CD14-positive monocyte (primary cell): ENCODE data around the gene EXD3. TPM values are rescaled to one million over a fixed set of nuclear protein-coding genes. Genes with fewer than 3 reads are reported as not detected.
A peak's percentile ranks its signal among the peaks of the same experiment; 100 is the strongest.

Source experiments
- DNase-seq, 3 donors: peaks; one replicate each; pipeline ENCODE4 v3.0.0-alpha.2; 2011 to 2022
- H2AFZ ChIP-seq: 2 replicates; pipeline ENCODE4 v1.6.0; 2012; ENCODE audit warnings: mild to moderate bottlenecking, low read depth, low read length, inconsistent platforms; ENCODE audit not compliant: insufficient read depth, poor library complexity, severe bottlenecking
- H3K27ac ChIP-seq, 2 donors: 1 replicate in 1 of 2; 2 replicates in 1 of 2; pipeline ENCODE4 v1.5.1; 2012 to 2013; ENCODE audit warnings: low read length in 2 of 2, control low read depth in 1 of 2, inconsistent platforms in 1 of 2, low read depth in 1 of 2, mild to moderate bottlenecking in 1 of 2
- H3K27me3 ChIP-seq, 2 donors: one replicate each; pipeline versions ENCODE4 v1.6.0 to v1.6.1; 2011 to 2013; ENCODE audit warnings: low read length in 2 of 2; ENCODE audit not compliant: control insufficient read depth in 2 of 2, insufficient read depth in 2 of 2
- H3K36me3 ChIP-seq, 2 donors: replicated peaks in 1 of 2; 1 replicate in 1 of 2; 2 replicates in 1 of 2; pipeline versions ENCODE4 v1.5.1 to v1.6.1; 2012 to 2013; ENCODE audit warnings: low read length in 2 of 2, control low read depth in 1 of 2, inconsistent platforms in 1 of 2, mild to moderate bottlenecking in 1 of 2; ENCODE audit not compliant: insufficient read depth in 2 of 2, control insufficient read depth in 1 of 2
- H3K4me1 ChIP-seq, 2 donors: 1 replicate in 1 of 2; 2 replicates in 1 of 2; pipeline versions ENCODE4 v1.5.1 to v1.6.1; 2012 to 2013; ENCODE audit warnings: low read length in 2 of 2, control low read depth in 1 of 2, inconsistent platforms in 1 of 2, mild to moderate bottlenecking in 1 of 2, moderate library complexity in 1 of 2; ENCODE audit not compliant: insufficient read depth in 2 of 2, control insufficient read depth in 1 of 2
- H3K4me2 ChIP-seq: replicated peaks from 2 replicates; pipeline ENCODE3; 2012; ENCODE audit warnings: low read length, moderate library complexity, mild to moderate bottlenecking; ENCODE audit not compliant: poor library complexity, severe bottlenecking; ENCODE audit errors: extremely low read depth
- H3K4me3 ChIP-seq, 3 experiments: fragments of 200-600 bp in 1 of 3; sonication (generic) in 1 of 3; replicated peaks in 1 of 3; 1 replicate in 2 of 3; 2 replicates in 1 of 3; pipeline ENCODE4 v1.5.1; 2011 to 2013; ENCODE audit warnings: low read length in 3 of 3, mild to moderate bottlenecking in 3 of 3, control low read depth in 2 of 3, low read depth in 2 of 3, inconsistent platforms in 1 of 3, moderate library complexity in 1 of 3
- H3K79me2 ChIP-seq: 2 replicates; pipeline ENCODE4 v1.6.0; 2012; ENCODE audit warnings: mild to moderate bottlenecking, control low read depth, inconsistent platforms, low read length, moderate library complexity; ENCODE audit not compliant: insufficient read depth
- H3K9ac ChIP-seq: 2 replicates; pipeline ENCODE4 v1.6.0; 2017; ENCODE audit warnings: low read length, mild to moderate bottlenecking; ENCODE audit not compliant: insufficient read depth, poor library complexity, severe bottlenecking
- H3K9me3 ChIP-seq, 2 donors: replicated peaks in 1 of 2; 1 replicate in 1 of 2; 2 replicates in 1 of 2; pipeline versions ENCODE4 v1.5.1 to v1.6.1; 2012 to 2013; ENCODE audit warnings: low read length in 2 of 2, control low read depth in 1 of 2; ENCODE audit not compliant: control insufficient read depth in 1 of 2, insufficient read depth in 1 of 2
- H4K20me1 ChIP-seq: 2 replicates; pipeline ENCODE4 v1.6.0; 2012; ENCODE audit warnings: mild to moderate bottlenecking, low read length, control low read depth, moderate library complexity; ENCODE audit not compliant: insufficient read depth
- H3K27ac Mint-ChIP-seq, 7 donors: one replicate each; pipeline ENCODE4 v1.8.0; 2020; ENCODE audit warnings: mild to moderate bottlenecking in 7 of 7, mixed read lengths in 7 of 7, moderate library complexity in 6 of 7, inconsistent platforms in 2 of 7
- H3K27me3 Mint-ChIP-seq, 3 donors: one replicate each; pipeline ENCODE4 v1.8.0; 2021 to 2022; ENCODE audit warnings: low read depth in 3 of 3, mild to moderate bottlenecking in 3 of 3, mixed read lengths in 3 of 3, moderate library complexity in 3 of 3, inconsistent platforms in 1 of 3
- H3K36me3 Mint-ChIP-seq, 2 donors: one replicate each; pipeline ENCODE4 v1.8.0; 2020; ENCODE audit warnings: mixed read lengths in 2 of 2, inconsistent platforms in 1 of 2, mild to moderate bottlenecking in 1 of 2
- H3K4me1 Mint-ChIP-seq: one replicate; pipeline ENCODE4 v1.8.0; 2020; ENCODE audit warnings: mild to moderate bottlenecking, mixed read lengths
- H3K4me3 Mint-ChIP-seq, 2 donors: one replicate each; pipeline ENCODE4 v1.8.0; 2020; ENCODE audit warnings: mild to moderate bottlenecking in 2 of 2, mixed read lengths in 2 of 2, moderate library complexity in 1 of 2
- H3K9me3 Mint-ChIP-seq, 7 donors: one replicate each; pipeline ENCODE4 v1.8.0; 2020 to 2022; ENCODE audit warnings: mixed read lengths in 7 of 7, mild to moderate bottlenecking in 6 of 7, moderate library complexity in 6 of 7, inconsistent platforms in 2 of 7
- WGBS: methylation state at CpG from one replicate; pipeline ENCODE4 v1.1.5; 2013; ENCODE audit warnings: missing lambda C conversion rate; ENCODE audit not compliant: insufficient coverage; 5-methylcytosine and 5-hydroxymethylcytosine counted together
- intact Hi-C, 2 donors: fragments of 100-400 bp; cut with micrococcal nuclease; formaldehyde crosslinking; loops; one replicate each; pipeline versions ENCODE4 v1.15.0 to v1.15.1; 2023
- polyA plus RNA-seq, 3 donors: library from polyadenylated mRNA; depleted of rRNA in 1 of 3; unstranded in 2 of 3; stranded (reverse) in 1 of 3; fragments of 300-500 nt in 2 of 3; fragments of >200 nt in 1 of 3; fragmentation: Illumina TruSeq in 2 of 3; gene quantifications; 1 replicate in 2 of 3; 2 replicates in 1 of 3; pipeline ENCODE4 v1.2.3, GENCODE V29; 2012 to 2021
- TF ChIP-seq, protein P1 (sequence below): fragments of 200-600 bp; IDR thresholded peaks from one replicate; pipeline ENCODE4 v1.8.0; 2022; ENCODE audit warnings: antibody characterized with exemption, mild to moderate bottlenecking

Gene EXD3
- polyA plus RNA-seq, 3 donors = 2.0 to 10.8 (median 3.0) TPM

DNA sequence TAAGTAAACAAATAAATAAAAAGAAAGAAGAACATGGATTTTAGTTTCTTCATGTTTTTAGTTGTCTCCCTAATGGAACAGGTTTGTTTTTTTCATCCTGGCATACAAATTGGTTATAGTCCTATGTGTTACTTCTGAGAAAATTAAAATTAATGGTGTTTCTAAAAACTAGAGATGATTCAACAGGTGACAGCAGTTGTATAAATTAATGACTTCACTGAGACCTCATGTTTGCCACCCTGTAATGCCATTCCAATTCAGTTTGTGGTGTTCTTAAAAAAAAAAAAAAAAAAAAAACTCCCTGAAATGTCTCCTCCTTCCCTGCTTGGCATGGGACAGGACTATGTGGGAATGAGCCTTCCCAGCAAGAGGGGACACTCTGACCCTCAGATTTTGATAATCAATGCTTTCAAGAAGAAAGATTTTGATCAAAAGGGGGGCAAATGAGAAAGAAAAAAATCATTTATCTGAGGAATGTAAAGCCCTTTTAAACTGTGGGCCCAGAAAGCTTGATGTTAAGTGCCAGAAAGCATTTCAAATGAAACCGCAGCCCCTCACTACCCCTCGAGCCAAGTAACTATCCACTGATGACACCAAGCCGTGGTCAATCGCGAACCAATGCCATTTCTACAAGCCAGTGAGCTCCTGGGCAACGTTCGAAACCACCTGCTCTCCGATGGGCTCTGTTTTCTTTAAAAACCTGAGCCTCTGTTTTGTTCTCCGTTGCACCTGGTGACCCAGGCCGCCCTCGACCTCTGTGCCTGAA lies 941 bp downstream of the EXD3 start:
- Histone ChIP-seq H2AFZ (peak overlapping the region; percentile 86), H4K20me1 (peaks cover 3% of the 10 kb centered on the region), H3K4me3 (peak overlapping the region; percentile 58 to 82 (median 62)), H3K27me3 (no peaks in the 10 kb centered on the region), H3K79me2 (peaks cover 17% of the 10 kb centered on the region), H3K4me2 (peak overlapping the region; percentile 87), H3K9me3 (no peaks in the 10 kb centered on the region), H3K27ac (peak overlapping the region in 1 of 2 donors; percentile 68), H3K9ac (peak overlapping the region; percentile 88), H3K36me3 (no peaks in the 10 kb centered on the region), H3K4me1 (peaks cover 19 to 40% of the 10 kb centered on the region in 2 donors)
- Mint-ChIP-seq H3K4me3 (peak overlapping the region; percentile 80 to 86), H3K4me1 (peaks cover 24% of the 10 kb centered on the region), H3K36me3 (no peaks in the 10 kb centered on the region), H3K27ac (peak overlapping the region in 2 of 7 donors; percentile 67 to 78), H3K27me3 (peaks cover 0 to 13% (median 0%) of the 10 kb centered on the region in 3 donors), H3K9me3 (no peaks in the 10 kb centered on the region)
- no peak for DNase-seq
- intact Hi-C loops = loop anchor here (2.0 to 10.0 kb wide), 3 partner anchors 23 to 103 kb away; partner anchors contain the start of gene NSMF (in 1 of the 2)
- 7% methylated on average over 11 of the region's 11 CpGs for WGBS
- TF ChIP-seq, protein P1, sequence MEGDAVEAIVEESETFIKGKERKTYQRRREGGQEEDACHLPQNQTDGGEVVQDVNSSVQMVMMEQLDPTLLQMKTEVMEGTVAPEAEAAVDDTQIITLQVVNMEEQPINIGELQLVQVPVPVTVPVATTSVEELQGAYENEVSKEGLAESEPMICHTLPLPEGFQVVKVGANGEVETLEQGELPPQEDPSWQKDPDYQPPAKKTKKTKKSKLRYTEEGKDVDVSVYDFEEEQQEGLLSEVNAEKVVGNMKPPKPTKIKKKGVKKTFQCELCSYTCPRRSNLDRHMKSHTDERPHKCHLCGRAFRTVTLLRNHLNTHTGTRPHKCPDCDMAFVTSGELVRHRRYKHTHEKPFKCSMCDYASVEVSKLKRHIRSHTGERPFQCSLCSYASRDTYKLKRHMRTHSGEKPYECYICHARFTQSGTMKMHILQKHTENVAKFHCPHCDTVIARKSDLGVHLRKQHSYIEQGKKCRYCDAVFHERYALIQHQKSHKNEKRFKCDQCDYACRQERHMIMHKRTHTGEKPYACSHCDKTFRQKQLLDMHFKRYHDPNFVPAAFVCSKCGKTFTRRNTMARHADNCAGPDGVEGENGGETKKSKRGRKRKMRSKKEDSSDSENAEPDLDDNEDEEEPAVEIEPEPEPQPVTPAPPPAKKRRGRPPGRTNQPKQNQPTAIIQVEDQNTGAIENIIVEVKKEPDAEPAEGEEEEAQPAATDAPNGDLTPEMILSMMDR = no peak

DNA sequence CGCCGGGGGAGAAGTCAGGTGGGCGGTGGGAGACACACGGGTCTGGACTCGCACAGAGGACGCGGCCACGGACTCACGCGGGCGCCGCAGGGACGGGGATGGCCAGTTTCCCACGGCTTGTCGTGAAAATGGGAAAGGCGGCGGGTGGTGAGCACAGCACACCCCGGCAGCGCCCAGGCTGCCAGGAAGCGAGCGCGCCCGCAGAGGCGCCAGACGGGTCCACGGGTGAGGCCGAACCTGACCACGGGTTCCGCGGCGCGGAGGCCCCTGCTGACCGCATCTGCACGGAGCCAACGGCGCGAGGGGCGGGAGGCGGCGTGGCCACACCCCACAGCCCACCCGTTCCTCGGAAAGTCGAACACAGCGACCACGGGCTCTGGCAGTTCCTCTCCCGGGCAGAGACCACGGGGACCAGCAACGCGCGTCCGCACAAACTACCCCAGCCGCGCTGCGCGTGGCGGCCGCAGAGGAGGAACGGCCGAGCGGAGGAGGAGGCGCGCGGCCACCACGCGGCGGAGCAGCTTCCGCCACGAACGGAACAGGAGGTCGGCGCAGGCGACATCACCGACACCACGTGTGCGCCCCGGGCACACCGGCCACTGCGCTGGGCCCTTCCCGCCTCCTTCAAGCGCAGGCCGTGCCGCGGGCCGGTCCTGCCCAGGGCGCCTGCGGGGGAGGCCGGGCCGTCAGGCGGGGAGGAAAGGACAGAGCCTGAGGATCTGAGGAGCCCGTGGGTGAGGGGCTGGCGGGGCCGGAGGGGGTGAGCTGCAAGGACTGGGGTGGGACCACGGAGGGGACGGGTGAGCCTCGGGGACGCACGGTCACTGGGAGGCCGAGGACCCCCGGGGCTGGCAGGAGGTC lies 5.6 kb downstream of the EXD3 start:
- peaks cover 28% of the 10 kb centered on the region for H4K20me1 ChIP-seq
- H3K4me1 ChIP-seq = peaks cover 14 to 30% of the 10 kb centered on the region in 2 donors
- TF ChIP-seq, protein P1 = no peak
- H3K4me1 Mint-ChIP-seq = peaks cover 24% of the 10 kb centered on the region
- no peaks in the 10 kb centered on the region for H3K36me3 ChIP-seq
- peak overlapping the region in 1 of 3 experiments; percentile 57 for H3K4me3 ChIP-seq
- peak overlapping the region; percentile 58 for H3K4me2 ChIP-seq
- peaks cover 2 to 5% of the 10 kb centered on the region in 2 donors for H3K36me3 Mint-ChIP-seq
- intact Hi-C loops = no loop called here
- peaks cover 22% of the 10 kb centered on the region for H3K79me2 ChIP-seq
- no peak overlapping the region for H3K27ac Mint-ChIP-seq
- peak overlapping the region; percentile 15 for H3K9ac ChIP-seq
- peaks cover 0 to 1% of the 10 kb centered on the region in 2 donors for H3K27me3 ChIP-seq
- no peaks in the 10 kb centered on the region for H3K9me3 Mint-ChIP-seq
- no peak overlapping the region for H3K27ac ChIP-seq
- peak overlapping the region; percentile 69 to 81 for H3K4me3 Mint-ChIP-seq
- H3K27me3 Mint-ChIP-seq = peaks cover 6 to 29% (median 10%) of the 10 kb centered on the region in 3 donors
- DNase-seq = peak in 1 of 3 donors; percentile 35
- no peaks in the 10 kb centered on the region for H3K9me3 ChIP-seq
- 76% methylated on average over 83 of the region's 99 CpGs for WGBS
- no peak overlapping the region for H2AFZ ChIP-seq
